Neural cell (in vitro differentiated cells): ENCODE data around the gene HPDL.

ENCODE experiments used
- EP300 ChIP-seq: fragments of 450-650 bp; conservative IDR thresholded peaks from 2 replicates; pipeline ENCODE4 v1.6.1; 2014; ENCODE audit warnings: antibody characterized with exemption, mild to moderate bottlenecking, moderate library complexity; ENCODE audit not compliant: poor library complexity, severe bottlenecking
- EZH2 ChIP-seq: fragments of 200-600, 300-800 bp; shearing (Covaris generic), sonication (generic); IDR thresholded peaks from 2 replicates; pipeline ENCODE4 v1.6.1; 2014; ENCODE audit warnings: antibody characterized with exemption, low read length, borderline replicate concordance, mild to moderate bottlenecking; ENCODE audit not compliant: insufficient read depth, poor library complexity, severe bottlenecking
- POLR2AphosphoS5 ChIP-seq: IDR thresholded peaks from 2 replicates; pipeline ENCODE4 v1.6.1; 2012
- RAD21 ChIP-seq: fragments of 450-650 bp; conservative IDR thresholded peaks from 2 replicates; pipeline ENCODE4 v1.6.1; 2014; ENCODE audit warnings: antibody characterized with exemption, mild to moderate bottlenecking, moderate library complexity
- SMC3 ChIP-seq: fragments of 450-650 bp; conservative IDR thresholded peaks from 2 replicates; pipeline ENCODE4 v1.6.1; 2014; ENCODE audit warnings: antibody characterized with exemption, mild to moderate bottlenecking, moderate library complexity; ENCODE audit not compliant: poor library complexity
- TAF1 ChIP-seq: IDR thresholded peaks from 2 replicates; pipeline ENCODE4 v1.6.1; 2012; ENCODE audit warnings: low read depth
- TF ChIP-seq, protein P1 (sequence below): fragments of 450-650 bp; IDR thresholded peaks from 2 replicates; pipeline ENCODE4 v1.5.1; 2014; ENCODE audit warnings: antibody characterized with exemption, mild to moderate bottlenecking, moderate library complexity; ENCODE audit not compliant: poor library complexity, severe bottlenecking
- TF ChIP-seq, protein P2 (sequence below): IDR thresholded peaks from 2 replicates; pipeline ENCODE4 v1.6.1; 2012; ENCODE audit warnings: borderline replicate concordance

- TF ChIP-seq, protein P1, sequence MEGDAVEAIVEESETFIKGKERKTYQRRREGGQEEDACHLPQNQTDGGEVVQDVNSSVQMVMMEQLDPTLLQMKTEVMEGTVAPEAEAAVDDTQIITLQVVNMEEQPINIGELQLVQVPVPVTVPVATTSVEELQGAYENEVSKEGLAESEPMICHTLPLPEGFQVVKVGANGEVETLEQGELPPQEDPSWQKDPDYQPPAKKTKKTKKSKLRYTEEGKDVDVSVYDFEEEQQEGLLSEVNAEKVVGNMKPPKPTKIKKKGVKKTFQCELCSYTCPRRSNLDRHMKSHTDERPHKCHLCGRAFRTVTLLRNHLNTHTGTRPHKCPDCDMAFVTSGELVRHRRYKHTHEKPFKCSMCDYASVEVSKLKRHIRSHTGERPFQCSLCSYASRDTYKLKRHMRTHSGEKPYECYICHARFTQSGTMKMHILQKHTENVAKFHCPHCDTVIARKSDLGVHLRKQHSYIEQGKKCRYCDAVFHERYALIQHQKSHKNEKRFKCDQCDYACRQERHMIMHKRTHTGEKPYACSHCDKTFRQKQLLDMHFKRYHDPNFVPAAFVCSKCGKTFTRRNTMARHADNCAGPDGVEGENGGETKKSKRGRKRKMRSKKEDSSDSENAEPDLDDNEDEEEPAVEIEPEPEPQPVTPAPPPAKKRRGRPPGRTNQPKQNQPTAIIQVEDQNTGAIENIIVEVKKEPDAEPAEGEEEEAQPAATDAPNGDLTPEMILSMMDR: no peak
- TF ChIP-seq, protein P2, sequence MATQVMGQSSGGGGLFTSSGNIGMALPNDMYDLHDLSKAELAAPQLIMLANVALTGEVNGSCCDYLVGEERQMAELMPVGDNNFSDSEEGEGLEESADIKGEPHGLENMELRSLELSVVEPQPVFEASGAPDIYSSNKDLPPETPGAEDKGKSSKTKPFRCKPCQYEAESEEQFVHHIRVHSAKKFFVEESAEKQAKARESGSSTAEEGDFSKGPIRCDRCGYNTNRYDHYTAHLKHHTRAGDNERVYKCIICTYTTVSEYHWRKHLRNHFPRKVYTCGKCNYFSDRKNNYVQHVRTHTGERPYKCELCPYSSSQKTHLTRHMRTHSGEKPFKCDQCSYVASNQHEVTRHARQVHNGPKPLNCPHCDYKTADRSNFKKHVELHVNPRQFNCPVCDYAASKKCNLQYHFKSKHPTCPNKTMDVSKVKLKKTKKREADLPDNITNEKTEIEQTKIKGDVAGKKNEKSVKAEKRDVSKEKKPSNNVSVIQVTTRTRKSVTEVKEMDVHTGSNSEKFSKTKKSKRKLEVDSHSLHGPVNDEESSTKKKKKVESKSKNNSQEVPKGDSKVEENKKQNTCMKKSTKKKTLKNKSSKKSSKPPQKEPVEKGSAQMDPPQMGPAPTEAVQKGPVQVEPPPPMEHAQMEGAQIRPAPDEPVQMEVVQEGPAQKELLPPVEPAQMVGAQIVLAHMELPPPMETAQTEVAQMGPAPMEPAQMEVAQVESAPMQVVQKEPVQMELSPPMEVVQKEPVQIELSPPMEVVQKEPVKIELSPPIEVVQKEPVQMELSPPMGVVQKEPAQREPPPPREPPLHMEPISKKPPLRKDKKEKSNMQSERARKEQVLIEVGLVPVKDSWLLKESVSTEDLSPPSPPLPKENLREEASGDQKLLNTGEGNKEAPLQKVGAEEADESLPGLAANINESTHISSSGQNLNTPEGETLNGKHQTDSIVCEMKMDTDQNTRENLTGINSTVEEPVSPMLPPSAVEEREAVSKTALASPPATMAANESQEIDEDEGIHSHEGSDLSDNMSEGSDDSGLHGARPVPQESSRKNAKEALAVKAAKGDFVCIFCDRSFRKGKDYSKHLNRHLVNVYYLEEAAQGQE: no peak
- TF ChIP-seq EP300 (no peak), EZH2 (no peak), RAD21 (no peak), SMC3 (no peak), POLR2AphosphoS5 (no peak), TAF1 (no peak)
Measured at GRCh38 chr1:45300669-45300997, 26.1 kb upstream of the HPDL start.
